HepG2 (cell line): ENCODE results near the gene JOSD2.

ENCODE experiments used
- CTCF ChIP-seq: sonication (generic); formaldehyde crosslinking; IDR thresholded peaks from 2 replicates; pipeline ENCODE4 v1.5.0; 2020; ENCODE audit warnings: mild to moderate bottlenecking, missing genetic modification reagents, moderate library complexity
- KDM1A ChIP-seq: IDR thresholded peaks from 2 replicates; pipeline ENCODE4 v1.6.1; 2016; ENCODE audit warnings: missing compliant biosample characterization
- SETDB1 ChIP-seq: sonication (generic); formaldehyde crosslinking; IDR thresholded peaks from 2 replicates; pipeline ENCODE4 v1.5.1; 2020; ENCODE audit warnings: missing genetic modification reagents, mild to moderate bottlenecking, borderline replicate concordance
- SMC3 ChIP-seq: IDR thresholded peaks from 2 replicates; pipeline ENCODE4 v1.6.1; 2011; ENCODE audit warnings: low read length, improper control_type of control experiment
- TRIM24 ChIP-seq: sonication (generic); formaldehyde crosslinking; IDR thresholded peaks from 2 replicates; pipeline ENCODE4 v1.8.0; 2022; ENCODE audit warnings: mild to moderate bottlenecking, missing genetic modification reagents
- TF ChIP-seq, protein P1 (sequence below): sonication (generic); formaldehyde crosslinking; conservative IDR thresholded peaks from 2 replicates; pipeline ENCODE4 v1.4.0; 2020; ENCODE audit warnings: missing genetic modification reagents

DNA sequence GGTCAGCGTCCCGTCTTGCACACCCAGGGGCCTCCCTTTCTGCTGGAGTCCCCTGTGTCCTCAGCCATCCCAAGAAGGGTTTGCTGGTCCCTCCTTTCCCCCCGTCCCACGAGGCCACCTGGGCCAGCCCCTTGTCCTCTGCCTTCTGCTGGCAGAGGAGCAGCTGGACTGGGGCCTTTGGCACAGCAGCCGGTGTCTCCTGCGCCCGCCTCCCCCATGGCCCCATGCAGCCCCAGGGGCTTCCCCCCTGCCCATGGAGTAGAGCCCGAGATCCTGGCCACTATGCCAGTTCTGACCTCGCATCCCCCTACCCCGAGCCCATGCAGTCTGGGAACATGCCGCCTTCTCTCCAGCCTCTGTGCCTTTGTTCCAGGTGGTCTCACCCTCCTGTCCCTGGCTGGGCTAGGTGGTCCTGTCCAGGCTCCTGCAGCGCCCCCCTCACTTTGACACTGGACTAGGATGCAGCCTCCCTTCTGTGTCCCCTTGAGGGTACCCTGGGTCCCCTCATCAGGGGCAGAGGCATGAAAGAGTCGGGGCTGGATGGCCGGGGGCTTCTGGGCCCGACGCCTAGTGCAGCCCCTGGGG, 28.6 kb downstream of the JOSD2 start:
- TF ChIP-seq KDM1A = no peak
- no peak for TF ChIP-seq TRIM24 (CRISPR knock-in tag)
- no peak for TF ChIP-seq SETDB1 (CRISPR knock-in tag)
- TF ChIP-seq CTCF (CRISPR knock-in tag) = no peak
- TF ChIP-seq SMC3 = no peak
- TF ChIP-seq, protein P1, sequence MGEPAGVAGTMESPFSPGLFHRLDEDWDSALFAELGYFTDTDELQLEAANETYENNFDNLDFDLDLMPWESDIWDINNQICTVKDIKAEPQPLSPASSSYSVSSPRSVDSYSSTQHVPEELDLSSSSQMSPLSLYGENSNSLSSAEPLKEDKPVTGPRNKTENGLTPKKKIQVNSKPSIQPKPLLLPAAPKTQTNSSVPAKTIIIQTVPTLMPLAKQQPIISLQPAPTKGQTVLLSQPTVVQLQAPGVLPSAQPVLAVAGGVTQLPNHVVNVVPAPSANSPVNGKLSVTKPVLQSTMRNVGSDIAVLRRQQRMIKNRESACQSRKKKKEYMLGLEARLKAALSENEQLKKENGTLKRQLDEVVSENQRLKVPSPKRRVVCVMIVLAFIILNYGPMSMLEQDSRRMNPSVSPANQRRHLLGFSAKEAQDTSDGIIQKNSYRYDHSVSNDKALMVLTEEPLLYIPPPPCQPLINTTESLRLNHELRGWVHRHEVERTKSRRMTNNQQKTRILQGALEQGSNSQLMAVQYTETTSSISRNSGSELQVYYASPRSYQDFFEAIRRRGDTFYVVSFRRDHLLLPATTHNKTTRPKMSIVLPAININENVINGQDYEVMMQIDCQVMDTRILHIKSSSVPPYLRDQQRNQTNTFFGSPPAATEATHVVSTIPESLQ (CRISPR knock-in tag) = no peak
